HG03342 (cell line): Measurements from ENCODE around the gene TANK.
A peak's percentile ranks its signal among the peaks of the same experiment; 100 is the strongest.
"Not testable (repeated sequence)": the region's sequence is repeated elsewhere in the genome, so short reads cannot be mapped to it uniquely, and the experiment has no call there.

Experiments
- ATAC-seq: cut with Tn5 transposase; IDR thresholded peaks from one replicate; pipeline ENCODE4 v1.9.1; 2021; ENCODE audit warnings: mild to moderate bottlenecking, moderate library complexity; ENCODE audit not compliant: unreplicated experiment

The TANK gene

GRCh38 chr2:161166538-161167409, 6.5 kb downstream of the TANK start:
- ATAC-seq, result peak; percentile 75

GRCh38 chr2:161169335-161169734, 9.1 kb downstream of the TANK start:
- no peak for ATAC-seq

- no peak for ATAC-seq
Observed at GRCh38 chr2:161170377-161170776, 10.1 kb downstream of the TANK start.

- no peak for ATAC-seq
Observed at GRCh38 chr2:161170958-161171932, 11.0 kb downstream of the TANK start.

- ATAC-seq, result no peak
Observed at GRCh38 chr2:161172901-161173540, 12.8 kb downstream of the TANK start.

- no peak for ATAC-seq
Observed at GRCh38 chr2:161173541-161174194, 13.4 kb downstream of the TANK start.

GRCh38 chr2:161177969-161178368, 17.7 kb downstream of the TANK start:
- ATAC-seq, result peak; percentile 59

GRCh38 chr2:161178756-161179155, 18.5 kb downstream of the TANK start:
- ATAC-seq, result no peak

- ATAC-seq, result no peak
Observed at GRCh38 chr2:161190050-161190449, 29.8 kb downstream of the TANK start.

GRCh38 chr2:161195602-161196001, 35.4 kb downstream of the TANK start:
- not testable (repeated sequence) for ATAC-seq

GRCh38 chr2:161199912-161200701, 39.9 kb downstream of the TANK start:
- peak; percentile 90 for ATAC-seq

- ATAC-seq, result no peak
Observed at GRCh38 chr2:161204846-161205245, 44.6 kb downstream of the TANK start.

GRCh38 chr2:161206471-161207032, 46.3 kb downstream of the TANK start:
- ATAC-seq, result no peak

GRCh38 chr2:161207941-161208340, 47.7 kb downstream of the TANK start:
- no peak for ATAC-seq

GRCh38 chr2:161208527-161209139, 48.4 kb downstream of the TANK start:
- peak; percentile 40 for ATAC-seq

- ATAC-seq, result no peak
Observed at GRCh38 chr2:161209902-161210301, 49.7 kb downstream of the TANK start.

- no peak for ATAC-seq
Observed at GRCh38 chr2:161217597-161218185, 57.5 kb downstream of the TANK start.

GRCh38 chr2:161219211-161219610, 59.0 kb downstream of the TANK start:
- no peak for ATAC-seq
